HG03342 (cell line): ENCODE results near the gene MT3.
"Not testable (repeated sequence)": the region's sequence is repeated elsewhere in the genome, so short reads cannot be mapped to it uniquely, and the experiment has no call there.

Experiments
- ATAC-seq: cut with Tn5 transposase; IDR thresholded peaks from one replicate; pipeline ENCODE4 v1.9.1; 2021; ENCODE audit warnings: mild to moderate bottlenecking, moderate library complexity; ENCODE audit not compliant: unreplicated experiment

MT3 gene

GRCh38 chr16:56608876-56609462 is 19.6 kb downstream of the MT3 start:
- no peak for ATAC-seq

DNA sequence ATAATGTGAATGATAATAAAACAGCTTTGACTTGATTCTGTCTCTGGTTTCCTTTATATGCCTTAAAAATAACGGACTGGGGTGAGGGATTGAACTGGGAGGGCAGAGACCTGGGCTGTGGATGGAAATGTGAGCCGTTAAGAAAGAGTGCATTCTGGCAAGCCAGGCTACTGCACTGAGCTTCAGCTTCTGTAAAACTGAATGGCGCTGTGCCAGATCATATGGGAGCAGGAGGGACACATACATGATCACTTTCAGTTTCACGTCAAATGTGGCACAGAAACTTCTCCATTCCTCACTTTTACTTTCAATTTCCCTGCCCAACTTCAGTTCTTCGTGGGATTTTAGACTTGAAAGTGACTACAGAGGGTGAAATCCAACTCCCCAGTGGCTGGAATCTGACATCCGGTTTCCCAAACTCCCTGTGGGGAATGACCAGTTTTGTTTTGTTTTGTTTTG is 20.2 kb downstream of the MT3 start:
- ATAC-seq = peak; percentile 45

DNA sequence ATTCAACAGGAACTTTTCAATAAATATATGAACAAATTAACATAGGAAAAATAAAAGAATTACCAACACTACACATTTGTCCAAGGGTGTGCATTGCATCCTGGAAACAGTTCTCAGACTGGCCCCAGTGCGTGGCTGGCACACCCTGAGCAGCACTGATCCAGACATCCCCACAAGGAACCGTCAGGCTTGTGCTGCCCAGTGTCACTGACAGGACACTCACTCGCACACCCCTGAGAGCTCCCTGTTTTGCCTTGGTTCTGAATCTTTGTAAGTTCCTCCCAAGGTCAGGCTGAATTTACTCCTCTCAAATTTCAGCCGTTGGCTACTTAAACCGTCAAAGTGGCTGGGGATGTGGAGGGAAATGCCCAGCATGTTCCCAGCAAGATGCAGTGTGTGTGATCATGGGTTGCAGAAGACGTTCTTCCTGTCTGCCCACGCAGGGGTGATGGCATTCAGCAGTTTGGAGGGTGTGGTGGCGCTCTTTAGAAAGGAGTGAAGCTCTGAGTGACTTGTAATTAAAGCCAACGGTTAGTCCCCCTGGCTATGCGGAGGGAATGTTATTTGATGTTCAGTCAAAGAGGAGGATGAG is 20.8 kb downstream of the MT3 start:
- ATAC-seq = no peak

DNA sequence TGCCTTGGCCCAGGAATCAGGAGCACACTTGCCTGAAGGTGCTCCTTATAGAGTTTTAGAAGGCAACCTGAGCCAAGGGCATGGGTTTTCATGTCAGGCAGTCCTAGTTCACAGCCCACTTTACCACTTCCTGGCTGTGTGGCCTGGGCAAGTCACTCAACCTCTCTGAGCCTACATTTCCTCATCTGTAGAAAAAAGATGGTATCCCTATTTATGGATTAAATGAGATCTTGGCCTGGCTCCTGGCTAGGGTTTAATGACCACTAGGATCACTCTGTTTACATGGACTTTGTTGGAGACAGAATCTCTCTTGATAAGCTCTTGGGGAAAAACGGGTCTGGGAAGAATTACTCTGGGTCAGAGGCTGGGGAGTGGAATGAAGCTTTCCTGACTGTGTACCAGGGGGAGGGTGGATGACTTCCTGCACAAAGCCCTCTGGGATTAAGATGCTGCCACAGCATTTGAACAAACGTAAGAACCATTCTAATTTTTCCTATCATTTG is 21.3 kb downstream of the MT3 start:
- no peak for ATAC-seq

DNA sequence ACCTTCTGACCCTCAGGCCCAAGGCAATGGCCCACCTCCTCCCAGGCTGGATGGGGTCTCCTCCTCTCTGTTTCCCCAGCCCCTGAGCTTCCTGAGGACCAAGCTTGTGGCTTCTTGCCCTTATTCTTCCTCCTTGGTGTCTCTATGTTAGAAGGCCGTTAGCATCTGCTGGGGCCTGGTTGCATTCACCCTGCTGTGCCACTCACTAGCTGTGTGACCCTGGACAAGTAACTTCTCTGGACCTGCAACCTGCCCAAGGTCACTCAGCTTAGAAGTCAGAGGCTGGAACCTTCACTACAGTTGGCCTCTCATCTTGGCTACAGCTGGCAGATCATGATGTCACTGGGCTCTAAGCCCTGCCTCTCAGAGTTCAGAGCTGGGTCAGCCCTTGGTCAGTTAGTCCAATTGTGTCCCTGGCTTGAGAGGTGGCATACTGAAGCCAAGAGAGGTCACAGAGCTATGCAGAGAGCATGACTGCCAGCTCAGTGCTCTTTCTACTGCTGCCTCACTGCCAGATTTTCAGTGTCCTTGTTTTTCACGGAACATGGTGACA is 22.0 kb downstream of the MT3 start:
- ATAC-seq = no peak

GRCh38 chr16:56613706-56614105 is 24.4 kb downstream of the MT3 start:
- ATAC-seq = no peak

GRCh38 chr16:56614549-56614991 is 25.2 kb downstream of the MT3 start:
- no peak for ATAC-seq

DNA sequence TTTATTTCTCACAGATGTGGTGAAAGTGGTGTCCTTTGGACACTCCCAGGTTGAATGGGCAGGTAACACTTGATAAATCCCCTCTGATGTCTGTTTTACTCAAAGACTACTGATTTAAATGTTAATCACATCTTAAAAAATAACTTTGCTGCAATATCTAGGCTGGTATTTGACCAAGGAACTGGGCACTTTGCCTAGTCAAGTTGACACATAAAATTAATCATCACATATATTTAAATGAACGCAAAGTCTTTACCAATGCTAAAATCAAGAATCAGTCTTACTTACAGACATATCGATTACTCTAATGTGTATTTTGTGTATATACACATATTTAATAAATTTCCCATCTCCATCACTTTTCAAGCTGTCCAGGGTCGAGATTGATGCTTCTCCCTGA is 26.0 kb downstream of the MT3 start:
- ATAC-seq = no peak

DNA sequence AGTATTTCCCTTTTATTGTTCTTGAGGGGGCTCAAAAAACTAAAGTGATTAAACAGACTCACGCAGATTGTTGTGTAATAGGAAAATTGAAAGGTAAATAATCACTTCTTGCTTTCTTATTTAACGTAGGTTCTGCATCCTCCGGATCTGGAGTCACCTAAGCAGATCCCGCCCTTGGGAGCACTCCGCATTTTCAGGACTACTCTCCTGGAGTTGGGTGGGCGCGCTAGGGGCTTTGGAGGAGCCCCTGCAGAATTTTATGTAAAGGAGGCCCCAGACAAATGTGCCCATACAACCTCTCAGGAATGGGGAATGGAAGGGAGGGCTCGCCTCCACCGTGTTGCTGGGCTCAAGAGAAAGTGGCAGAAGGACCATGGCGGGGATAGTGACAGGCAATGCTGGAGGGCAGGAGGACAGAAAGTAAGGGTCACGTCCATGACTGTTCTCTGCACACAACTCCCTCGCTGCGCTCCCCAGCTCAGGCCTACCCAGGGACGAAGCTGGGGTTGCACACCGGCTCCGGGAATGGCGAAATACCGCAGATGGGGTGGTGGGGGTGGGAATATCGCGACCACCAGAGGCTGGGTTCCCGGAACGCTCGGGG is 27.4 kb downstream of the MT3 start:
- no peak for ATAC-seq

DNA sequence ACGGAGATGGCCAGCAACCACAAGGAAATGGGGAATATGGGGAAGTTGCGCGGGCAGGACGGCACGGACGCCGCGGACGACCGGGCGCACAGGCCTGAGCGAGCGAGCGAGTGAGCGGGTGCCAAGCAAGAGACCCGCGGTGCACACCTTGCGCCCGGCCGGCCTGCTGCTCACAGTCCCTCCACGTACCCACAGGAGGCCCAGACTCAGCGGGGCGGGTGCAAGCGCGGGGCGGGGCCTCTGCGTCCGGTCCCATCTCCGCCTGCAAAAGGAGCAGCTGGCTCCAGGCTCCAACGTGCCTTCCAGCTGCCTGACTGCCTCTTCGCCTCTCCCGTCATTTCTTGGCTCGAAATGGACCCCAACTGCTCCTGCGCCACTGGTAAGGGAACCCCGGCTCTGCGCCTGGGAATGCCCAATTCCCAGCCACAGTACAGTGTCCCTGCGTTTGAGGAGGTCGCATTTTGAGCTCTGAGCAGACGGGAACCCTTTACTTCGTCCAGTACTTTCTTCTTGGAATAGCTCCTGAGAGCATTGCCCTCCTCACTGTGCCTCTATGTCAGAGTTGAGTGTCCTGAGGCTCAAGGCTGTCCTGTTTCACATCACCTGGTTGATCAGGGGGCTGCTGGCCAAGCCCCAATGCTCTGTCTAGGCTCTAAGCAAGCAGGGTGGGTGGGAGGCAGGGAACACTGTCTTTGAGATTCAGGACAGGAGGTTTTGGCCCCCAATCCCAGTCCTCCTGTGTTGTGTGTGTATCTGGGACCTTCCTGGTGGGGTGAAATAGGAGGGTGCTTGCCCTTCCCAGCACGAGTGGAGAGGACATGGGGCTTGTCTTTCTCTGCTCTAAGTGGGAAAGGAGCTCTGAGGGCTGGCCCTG is 28.1 kb downstream of the MT3 start:
- no peak for ATAC-seq

DNA sequence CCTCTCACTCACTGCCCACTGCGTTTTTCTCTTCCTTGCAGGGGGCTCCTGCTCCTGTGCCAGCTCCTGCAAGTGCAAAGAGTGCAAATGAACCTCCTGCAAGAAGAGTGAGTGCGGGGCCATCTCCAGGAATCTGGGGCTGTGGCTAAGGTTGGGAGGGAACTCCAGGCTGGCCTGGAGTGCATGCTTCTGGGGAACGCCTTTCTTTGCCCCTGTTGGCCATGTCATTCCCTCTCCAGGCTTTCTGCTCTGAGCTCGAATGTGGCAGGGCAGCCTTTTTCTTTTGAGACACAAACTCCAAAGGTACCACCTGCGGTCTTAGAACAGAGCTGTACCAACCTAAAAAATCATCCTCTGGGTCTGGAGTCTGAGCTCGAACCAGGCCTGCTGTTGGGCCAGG is 28.8 kb downstream of the MT3 start:
- no peak for ATAC-seq

DNA sequence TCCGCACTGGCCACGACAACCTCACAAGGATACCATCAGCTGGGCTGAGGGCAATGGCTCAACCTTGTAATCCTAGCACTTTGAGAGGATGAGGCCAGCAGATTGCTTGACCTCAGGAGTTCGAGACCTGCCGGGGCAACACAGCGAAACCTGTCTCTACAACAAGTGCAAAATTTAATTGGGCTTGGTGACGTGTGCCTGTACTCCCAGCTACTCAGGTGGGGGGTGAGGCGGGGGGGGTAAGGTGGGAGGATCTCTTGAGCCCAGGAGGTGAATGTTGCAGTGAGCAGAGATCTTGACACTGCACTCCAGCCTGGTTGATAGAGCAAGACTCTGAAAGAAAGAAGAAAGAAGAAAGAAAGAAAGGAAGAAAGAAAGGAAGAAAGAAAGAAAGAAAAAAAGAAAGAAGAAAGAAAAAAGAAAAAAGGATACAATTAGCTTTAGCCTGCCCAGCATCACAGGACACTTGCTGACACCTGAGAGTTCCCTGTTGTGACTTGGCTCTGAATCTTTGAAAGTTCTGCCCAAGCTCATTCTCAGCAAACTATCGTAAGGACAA is 31.1 kb downstream of the MT3 start:
- ATAC-seq = no peak

DNA sequence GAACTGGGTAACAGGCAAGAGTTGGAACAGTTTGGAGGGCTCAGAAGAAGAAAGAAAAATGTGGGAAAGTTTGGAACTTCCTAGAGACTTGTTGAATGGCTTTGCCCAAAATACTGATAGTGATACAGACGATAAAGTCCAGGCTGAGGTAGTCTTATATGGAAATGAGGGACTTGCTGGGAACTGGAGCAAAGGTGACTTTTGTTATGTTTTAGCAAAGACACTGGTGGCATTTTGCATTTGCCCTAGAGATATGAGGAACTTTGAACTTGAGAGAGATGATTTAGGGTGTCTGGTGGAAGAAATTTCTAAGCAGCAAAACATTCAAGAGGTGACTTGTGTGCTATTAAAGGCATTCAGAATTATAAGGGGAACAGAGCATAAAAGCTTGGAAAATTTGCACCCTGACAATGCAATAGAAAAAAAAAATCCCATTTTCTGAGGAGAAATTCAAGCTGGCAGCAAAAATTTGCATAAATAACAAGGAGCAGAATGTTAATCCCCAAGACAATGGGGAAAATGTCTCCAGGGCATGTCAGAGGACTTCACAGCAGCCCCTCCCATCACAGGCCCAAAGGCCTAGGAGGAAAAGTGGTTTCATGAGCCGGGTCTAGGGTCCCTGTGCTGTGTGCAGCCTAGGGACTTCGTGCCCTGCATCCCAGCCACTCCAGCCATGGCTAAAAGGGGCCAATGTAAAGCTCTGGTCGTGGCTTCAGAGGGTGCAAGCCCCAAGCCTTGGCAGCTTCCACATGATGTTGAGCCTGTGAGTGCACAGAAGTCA is 32.5 kb downstream of the MT3 start:
- ATAC-seq = not testable (repeated sequence)

DNA sequence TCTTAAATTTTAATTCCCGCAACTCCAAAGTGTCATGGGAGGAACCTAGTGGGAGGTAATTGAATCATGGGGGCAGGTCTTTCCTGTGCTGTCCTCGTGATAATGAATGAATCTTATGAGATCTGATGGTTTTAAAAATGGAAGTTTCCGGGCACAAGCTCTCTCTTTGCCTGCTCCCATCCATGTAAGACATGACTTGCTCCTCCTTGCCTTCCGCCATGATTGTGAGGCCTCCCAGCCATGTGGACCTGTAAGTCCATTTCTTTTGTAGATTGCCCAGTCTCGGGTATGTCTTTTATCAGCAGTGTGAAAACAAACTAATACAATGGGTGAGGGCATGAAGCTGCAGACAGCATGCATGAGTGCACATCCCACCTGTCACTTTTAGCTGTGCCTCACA is 33.9 kb downstream of the MT3 start:
- ATAC-seq = not testable (repeated sequence)

DNA sequence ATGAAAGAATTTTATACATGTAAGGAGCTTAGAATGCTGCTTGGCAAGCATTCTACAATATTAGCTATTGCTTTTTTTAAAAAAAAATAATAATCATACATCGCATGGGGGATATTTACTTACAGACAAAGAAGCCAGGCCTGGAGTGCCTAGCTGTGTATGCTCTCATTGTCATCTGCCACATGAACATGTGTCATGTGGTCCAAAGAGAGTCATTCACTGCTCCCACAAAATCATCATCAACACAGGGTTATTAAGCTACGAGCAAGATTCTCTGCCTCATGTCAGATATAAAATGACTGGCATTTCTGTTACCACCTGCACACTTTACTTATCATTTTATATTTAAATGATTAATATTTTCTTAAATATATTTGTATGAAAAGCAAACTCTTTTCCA is 34.3 kb downstream of the MT3 start:
- ATAC-seq = no peak

DNA sequence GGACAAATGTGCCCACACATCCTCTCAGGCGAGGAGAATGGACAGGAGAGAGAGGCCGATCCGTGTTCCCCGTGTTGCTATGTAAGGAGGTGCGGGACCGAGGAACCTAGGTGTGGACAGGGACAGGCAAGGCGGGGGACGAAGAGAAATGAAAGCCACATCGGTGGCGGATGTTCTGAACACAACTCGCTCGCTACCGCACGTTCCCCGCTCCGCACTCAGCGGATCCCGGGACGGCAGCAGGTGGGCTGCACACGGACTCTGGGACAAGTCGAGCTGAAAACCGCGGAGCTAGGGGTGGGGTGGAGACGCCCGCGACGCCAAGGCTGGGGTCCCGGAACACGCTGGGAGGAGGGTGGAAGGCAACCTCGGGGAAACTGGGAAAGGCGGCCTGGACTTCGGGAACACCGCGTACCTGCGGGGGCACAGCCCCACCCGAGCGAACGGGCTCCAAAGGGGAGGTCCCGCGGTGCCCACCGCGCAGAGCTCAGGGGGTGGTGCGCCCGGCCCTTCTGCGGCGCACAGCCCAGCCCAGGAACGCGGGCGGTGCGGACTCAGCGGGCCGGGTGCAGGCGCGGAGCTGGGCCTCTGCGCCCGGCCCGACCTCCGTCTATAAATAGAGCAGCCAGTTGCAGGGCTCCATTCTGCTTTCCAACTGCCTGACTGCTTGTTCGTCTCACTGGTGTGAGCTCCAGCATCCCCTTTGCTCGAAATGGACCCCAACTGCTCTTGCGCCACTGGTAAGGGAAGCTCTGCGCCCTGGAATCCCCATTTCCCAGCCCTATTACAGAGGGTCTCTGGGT is 36.0 kb downstream of the MT3 start, which contains the start of gene MT1E:
Gene MT1E, plus strand, starts transcription at position 642 of the 803 bp plus-strand sequence. Its CDS starts 71 bp downstream, at position 713.
- peak; percentile 59 for ATAC-seq

DNA sequence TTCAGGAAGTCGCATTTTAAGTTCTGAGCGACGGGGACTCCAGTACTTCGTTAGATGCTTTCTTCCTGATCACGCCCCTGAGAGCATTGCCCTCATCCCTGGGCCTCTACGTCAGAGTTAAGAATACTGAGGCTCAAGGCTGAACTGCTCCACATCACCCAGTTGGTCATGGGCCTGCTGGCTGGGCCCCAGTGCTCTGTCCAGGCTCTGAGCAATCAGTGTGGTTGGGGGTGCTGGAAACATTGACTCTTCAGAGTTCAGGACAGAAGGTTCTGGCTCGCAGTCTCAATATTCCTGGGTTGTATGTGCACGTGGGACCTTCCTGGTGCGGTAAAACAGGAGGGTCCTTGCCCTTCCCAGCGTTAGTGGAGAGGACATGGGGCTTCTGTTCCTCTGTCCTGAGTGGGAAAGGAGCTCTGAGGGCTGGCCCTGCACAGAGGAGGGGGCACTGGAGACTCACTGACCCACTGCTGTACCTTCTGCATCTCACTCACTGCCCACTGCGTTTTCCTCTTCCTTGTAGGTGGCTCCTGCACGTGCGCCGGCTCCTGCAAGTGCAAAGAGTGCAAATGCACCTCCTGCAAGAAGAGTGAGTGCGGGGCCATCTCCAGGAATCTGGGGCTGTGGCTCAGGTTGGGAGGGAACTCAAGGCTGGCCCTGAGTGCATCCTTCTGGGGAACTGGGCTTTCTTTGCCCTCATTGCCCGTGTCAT is 36.8 kb downstream of the MT3 start:
- ATAC-seq = no peak

DNA sequence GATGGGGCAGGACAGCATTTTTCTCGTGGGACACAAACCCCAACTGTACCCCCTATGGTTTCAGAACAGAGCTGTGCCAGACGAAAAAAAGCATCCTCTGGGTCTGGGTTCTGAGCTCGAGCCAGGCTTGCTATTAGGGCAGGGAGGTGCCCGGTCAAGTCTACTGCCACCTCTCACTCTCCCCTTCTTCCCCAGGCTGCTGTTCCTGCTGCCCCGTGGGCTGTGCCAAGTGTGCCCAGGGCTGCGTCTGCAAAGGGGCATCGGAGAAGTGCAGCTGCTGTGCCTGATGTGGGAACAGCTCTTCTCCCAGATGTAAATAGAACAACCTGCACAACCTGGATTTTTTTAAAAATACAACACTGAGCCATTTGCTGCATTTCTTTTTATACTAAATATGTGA is 37.4 kb downstream of the MT3 start:
- no peak for ATAC-seq
